Activated CD4-positive, alpha-beta T cell treated with anti-CD3 and anti-CD28 coated beads, Interleukin-2, amount 50 U/mL, for 1 hour (primary cell): ENCODE results near the gene SHKBP1.
A peak's percentile ranks its signal among the peaks of the same experiment; 100 is the strongest.

ENCODE experiments used
- DNase-seq: peaks from one replicate; pipeline ENCODE4 v3.0.0-alpha.2; 2020

Gene SHKBP1

GRCh38 chr19:40601134-40601974 lies 24.7 kb downstream of the SHKBP1 start, which contains the start of gene LTBP4:
LTBP4 (plus strand) TSS chr19:40601369; CDS start chr19:40601388, 19 bp downstream.
- no peak for DNase-seq

- DNase-seq = no peak
These were observed 26.4 kb downstream of the SHKBP1 start for GRCh38 chr19:40603071-40603388.

GRCh38 chr19:40603389-40604170 lies 26.9 kb downstream of the SHKBP1 start:
- peak; percentile 98 for DNase-seq

- DNase-seq = no peak
These were observed 27.5 kb downstream of the SHKBP1 start for GRCh38 chr19:40604171-40604646.

- no peak for DNase-seq
These were observed 28.1 kb downstream of the SHKBP1 start for GRCh38 chr19:40604647-40605215.

GRCh38 chr19:40605216-40605971 lies 28.7 kb downstream of the SHKBP1 start:
- peak; percentile 77 for DNase-seq

- no peak for DNase-seq
These were observed 30.9 kb downstream of the SHKBP1 start for GRCh38 chr19:40607311-40608239.

GRCh38 chr19:40608240-40608621 lies 31.6 kb downstream of the SHKBP1 start:
- no peak for DNase-seq

GRCh38 chr19:40608957-40609356 lies 32.3 kb downstream of the SHKBP1 start:
- no peak for DNase-seq

- DNase-seq = peak; percentile 88
These were observed 33.1 kb downstream of the SHKBP1 start for GRCh38 chr19:40609561-40610395.

GRCh38 chr19:40610396-40611064 lies 33.9 kb downstream of the SHKBP1 start:
- DNase-seq = peak; percentile 73

- DNase-seq = no peak
These were observed 34.4 kb downstream of the SHKBP1 start for GRCh38 chr19:40611096-40611495.

- DNase-seq = no peak
These were observed 35.4 kb downstream of the SHKBP1 start for GRCh38 chr19:40611900-40612698.

GRCh38 chr19:40612831-40613689 lies 36.4 kb downstream of the SHKBP1 start:
- DNase-seq = peak; percentile 72

- DNase-seq = peak; percentile 82
These were observed 37.3 kb downstream of the SHKBP1 start for GRCh38 chr19:40613690-40614621.

- peak; percentile 88 for DNase-seq
These were observed 38.1 kb downstream of the SHKBP1 start for GRCh38 chr19:40614622-40615411.
